TTC549 (cell line): ENCODE data around the gene KIFAP3.
"Not testable (repeated sequence)": the region's sequence is repeated elsewhere in the genome, so short reads cannot be mapped to it uniquely, and the experiment has no call there.

Experiments
- FAIRE-seq: peaks from 2 replicates; lab custom pipeline; 2012; peaks lifted over from hg19 to GRCh38; lab: Jason Lieb, UNC

The KIFAP3 gene

DNA sequence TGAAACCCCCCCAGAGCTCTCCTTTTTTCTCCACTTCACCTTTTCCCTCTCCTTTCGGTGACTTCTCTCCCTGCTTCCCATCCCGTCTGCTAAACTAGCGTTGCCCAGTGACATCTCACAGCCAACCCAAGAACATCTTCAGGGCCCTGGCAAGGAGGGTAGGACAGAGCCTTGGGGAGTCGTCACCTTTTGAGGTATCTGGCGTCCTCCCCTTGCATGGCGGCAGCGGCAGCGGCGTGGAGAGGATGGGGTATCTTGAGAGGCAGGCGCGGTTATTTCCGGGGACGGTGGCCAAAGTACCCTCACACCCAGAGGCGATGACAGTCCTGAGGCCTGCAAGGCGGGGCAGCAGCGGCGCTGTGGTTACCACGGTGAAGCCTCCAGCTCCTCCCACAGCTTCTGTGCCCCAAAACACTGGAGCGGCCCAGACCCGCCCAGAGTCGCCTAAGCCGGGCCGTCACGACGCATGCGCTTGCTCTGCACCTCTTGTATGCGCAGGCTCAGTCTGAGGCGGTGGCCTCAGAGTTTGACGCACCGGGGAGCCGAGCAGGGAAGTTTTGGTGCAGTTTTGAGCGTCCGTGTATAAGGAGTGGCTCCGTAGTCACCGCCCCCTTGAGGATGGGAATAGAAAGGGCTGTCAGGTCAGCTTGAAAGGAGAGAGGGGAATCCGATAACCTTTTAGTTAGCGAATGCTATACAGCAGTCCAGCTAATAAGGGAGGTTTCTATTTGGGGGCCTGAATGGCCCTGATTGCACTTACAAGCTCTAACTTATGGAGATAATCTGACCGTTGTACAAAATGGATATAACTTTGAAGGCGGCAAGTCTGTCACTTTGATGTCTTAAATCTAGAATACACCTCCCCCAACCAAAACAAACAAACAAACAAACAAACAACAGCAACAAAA lies at the start of gene KIFAP3:
KIFAP3 (minus strand) TSS at position 446 of the 908 bp plus-strand sequence; CDS start at position 218, 228 bp downstream.
- FAIRE-seq, result peak; percentile 98

DNA sequence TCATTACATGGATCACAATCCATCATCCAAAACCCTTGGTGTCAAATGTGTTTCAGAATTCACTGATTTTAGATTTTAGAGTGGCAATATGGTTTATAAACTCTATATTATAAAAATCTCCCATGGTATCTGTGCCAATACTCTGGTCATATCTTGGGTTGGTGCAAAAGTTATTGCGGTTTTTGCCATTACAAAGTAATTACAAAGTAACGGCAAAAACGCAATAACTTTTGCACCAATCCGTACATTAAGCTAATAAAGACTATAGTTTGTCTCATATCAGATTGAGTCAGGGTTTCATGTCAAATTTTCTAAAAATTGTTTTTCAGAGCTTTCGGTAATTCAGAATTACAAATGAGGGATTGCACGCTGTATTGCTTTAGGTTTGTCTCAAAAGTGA lies 47.9 kb upstream of the KIFAP3 start:
- no peak for FAIRE-seq

DNA sequence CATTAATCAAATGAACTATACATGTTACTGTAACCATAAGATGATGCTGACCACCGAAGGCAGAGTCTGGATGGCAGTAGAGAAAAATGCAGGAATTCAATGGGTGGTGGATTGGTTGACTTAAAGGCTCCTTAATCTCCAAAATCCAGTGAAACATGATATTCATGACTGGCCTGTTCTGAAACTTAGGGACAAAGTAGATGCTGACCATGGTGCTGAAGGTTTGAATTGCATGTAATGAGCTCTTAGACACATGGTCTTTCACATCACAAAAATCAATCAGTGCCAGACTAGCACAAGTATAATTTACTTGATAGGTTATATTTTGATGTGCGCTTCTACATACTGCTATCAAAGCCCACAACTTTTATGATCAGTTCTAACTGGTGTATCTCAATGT lies 40.4 kb upstream of the KIFAP3 start:
- FAIRE-seq, result no peak

DNA sequence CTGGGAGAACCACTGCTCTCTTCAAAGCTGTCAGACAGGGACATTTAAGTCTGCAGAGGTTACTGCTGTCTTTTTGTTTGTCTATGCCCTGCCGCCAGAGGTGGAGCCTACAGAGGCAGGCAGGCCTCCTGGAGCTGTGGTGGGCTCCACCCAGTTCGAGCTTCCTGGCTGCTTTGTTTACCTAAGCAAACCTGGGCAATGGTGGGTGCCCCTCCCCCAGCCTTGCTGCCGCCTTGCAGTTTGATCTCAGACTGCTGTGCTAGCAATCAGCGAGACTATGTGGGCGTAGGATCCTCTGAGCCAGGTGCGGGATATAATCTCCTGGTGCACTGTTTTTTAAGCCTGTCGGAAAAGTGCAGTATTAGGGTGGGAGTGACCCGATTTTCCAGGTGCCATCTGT lies 38.6 kb upstream of the KIFAP3 start:
- FAIRE-seq, result not testable (repeated sequence)

DNA sequence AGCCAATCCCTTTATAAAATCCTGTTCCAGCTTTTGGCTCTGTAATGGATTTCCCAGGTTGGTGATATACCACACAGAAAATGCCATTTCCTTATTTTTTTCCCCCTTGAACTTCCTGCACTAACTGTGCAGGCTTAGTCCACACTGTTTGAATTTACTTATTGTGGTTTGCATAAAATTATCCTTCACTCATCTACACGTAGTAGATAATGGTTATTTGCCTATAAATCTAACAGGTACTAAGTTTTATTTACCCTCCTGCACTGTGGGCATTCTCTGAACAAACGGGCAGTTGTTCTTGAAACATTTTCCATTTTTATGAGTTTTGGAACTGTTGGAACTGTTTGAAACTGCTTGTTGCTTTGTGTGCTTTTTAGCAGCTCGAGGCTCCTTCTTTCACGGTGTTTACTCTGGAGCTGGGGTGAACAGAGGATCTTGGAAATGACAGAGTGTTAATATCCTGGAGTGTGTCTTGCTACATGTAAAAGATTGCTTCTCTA lies 23.0 kb upstream of the KIFAP3 start:
- FAIRE-seq, result no peak

DNA sequence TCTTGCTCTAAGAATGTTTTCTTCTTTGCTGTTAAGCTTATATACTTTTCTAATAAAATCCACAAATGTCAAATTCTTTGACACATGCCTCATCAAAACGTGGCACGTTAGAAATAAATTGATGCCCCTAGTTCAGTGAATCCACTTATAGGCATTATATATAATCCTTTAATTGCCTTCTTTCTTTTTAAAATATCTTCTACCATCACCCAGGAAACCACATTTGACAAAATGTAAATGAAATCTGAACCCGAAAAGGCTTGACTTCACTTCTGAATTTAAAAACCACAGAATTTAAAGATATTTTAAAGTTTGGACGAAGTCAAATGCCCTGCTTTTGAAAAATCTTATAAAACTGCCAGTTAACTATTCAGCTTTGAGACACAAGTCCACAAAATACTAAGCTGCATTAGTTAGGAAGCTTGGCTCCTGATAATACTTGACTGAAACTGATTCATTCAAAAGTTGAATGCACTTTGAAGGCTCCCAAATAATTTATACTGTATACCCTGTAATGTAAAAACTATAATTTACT lies 22.4 kb upstream of the KIFAP3 start:
- no peak for FAIRE-seq

DNA sequence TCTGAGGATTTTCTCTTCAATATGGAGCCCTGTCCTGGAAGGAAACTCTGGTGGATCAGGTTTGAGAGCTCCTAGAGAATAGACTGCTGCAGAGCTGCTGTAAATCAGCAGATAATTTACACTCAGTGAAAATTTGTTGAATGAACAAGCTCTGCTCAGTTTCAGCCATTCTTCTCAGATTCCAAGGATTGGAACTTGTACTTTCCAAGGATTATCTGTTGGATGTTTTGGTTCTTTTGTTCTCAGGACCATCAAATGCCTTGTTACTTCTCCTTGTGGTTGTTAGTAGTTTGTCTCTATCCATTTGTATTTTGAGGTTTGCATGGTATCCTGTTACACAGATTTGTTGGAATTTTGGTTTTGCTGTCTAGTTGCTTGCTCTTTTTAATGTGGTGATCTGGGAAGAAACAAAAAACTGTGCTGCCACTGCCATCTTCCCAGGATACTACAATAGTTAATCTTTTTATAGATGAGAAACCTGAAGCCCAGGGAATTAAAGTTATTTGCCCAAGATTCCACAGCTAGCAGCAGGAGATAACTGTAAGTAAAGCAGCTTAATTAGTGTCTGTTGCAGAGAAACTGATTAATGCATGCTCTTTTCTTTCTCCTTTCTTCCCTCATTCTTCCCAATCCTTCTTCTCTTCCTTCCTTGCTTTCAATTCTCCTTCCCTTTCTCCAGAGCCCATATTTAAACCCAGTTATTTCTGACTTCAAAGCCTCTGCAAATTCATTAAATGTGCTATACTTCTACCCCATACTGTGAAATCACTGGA lies 21.7 kb upstream of the KIFAP3 start:
- FAIRE-seq, result no peak

DNA sequence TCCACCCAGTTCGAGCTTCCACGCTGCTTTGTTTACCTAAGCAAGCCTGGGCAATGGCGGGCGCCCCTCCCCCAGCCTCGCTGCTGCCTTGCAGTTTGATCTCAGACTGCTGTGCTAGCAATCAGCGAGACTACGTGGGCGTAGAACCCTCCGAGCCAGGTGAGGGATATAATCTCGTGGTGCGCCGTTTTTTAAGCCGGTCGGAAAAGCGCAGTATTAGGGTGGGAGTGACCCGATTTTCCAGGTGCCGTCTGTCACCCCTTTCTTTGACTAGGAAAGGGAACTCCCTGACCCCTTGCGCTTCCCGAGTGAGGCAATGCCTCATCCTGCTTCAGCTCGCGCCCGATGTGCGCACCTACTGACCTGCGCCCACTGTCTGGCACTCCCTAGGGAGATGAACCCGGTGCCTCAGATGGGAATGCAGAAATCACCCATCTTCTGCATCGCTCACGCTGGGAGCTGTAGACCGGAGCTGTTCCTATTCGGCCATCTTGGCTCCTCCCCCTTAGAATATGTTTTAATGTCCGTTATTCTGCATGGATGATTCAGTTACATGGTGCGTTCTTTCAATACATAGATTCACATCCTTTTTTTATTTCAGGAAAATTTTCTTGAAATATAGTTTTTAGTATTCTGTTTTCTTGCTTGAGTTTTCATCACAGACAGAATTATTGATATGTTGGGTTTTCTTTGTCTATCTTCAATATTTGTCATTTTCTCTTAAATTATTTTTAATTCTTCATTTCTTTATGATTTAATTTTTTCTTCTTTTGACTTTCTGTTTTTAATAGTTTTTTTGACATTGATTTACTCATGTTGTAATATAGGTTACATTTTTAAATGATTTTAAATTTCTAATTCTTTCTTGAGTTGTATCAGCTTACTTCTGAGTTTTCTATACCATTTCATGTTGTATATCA lies 20.5 kb upstream of the KIFAP3 start:
- FAIRE-seq, result peak; percentile 91

DNA sequence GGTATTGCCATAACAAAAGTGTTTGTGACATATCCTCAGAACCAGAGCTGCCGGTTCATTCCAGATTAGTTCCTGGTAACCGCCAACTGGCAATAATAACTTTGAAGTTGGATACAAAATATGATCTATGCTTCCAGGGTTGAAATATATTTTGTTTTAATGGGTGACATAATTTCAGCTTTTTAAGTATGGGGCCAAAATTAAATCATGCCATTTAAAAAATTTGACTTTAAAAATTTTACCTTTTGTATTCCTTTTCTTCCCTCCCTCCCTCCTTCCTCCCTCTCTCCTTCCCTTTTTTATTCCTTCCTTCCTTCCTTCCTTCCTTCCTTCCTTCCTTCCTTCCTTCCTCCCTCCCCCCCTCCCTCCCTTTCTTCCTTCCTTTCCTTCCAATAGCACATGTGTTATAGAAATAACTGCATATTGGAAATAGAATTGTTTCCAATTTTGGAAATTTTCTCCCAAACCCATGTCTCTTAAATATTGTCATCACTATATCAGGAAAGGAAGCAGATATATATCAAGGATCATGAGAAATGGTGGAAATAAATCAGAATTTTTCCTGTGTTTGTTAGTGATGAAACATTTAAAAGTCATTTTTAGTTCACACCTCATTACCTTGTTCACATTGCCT lies 12.0 kb upstream of the KIFAP3 start:
- FAIRE-seq, result no peak

DNA sequence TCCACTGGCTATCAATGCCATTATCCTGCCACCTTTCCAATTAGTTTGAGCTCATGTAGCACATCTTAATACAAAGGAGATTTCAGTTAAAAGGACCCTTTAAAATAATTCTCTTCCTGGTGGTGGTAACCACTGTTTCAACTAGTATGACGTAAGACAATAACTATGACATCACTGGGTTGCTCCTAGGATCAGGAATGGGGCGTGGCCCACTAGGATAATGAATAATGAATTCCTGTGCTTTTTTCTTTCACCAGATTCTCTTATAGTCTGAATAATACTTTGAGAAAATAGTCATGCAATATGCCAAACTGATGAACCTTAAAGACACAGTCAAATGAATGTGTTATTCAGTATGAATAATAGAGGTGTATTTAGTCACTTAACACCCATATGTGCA lies 10.6 kb upstream of the KIFAP3 start:
- no peak for FAIRE-seq

DNA sequence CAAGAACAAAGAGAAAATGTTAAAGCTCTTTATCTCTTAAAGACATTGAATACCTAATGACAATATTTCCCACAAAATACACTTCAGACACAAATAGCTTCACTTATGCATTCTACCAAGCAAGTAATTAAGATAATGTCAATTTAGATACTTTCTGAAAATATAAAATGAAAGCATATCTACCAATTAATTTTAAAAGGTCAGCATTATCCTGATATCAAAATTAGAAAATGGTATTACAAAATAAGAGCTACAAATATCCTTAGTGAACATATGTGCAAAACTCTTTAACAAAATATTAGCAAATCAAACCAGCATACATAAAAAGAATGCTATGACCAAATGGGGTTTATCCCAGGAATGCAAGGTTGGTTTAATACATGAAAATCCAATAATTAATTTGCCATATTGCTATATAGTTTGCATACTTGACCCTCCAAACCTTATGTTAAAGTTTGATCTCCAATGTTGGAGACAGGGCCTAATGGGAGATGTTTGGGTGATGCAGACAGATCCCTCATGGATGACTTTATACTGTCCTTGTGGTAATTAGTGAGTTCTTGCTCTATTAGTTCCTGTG lies 4.2 kb upstream of the KIFAP3 start:
- no peak for FAIRE-seq

DNA sequence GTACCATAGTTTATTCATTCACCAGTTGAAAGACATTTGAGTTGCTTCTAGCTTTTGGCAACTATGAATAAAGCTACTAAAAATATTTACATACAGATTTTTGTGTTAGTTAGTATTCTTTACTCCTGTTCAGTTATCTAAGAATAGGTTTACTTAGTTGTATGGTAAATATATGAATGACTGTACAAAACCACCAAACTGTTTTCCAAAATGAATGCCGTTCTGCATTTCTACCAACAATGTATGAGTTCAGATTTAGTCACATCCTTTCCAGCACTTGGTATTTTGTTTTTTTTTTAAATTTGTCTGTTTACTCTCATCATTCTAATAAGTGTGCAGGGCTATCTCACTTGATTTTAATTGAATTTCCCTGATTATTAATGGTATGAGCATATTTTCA lies 3.4 kb upstream of the KIFAP3 start:
- FAIRE-seq, result no peak

DNA sequence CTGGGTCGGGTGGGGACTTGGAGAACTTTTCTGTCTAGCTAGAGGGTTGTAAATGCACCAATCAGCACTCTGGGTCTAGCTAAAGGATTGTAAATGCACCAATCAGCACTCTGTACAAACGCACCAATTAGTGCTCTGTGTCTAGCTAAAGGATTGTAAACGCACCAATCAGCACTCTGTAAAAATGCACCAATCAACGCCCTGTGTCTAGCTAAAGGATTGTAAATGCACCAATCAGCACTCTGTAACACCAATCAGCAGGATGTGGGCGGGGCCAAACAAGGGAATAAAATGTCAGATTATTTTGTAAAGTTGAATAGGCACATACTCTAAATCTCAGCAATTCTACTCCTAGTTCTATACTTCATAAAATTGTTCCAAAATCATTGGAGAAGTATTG lies 2.5 kb upstream of the KIFAP3 start:
- FAIRE-seq, result not testable (repeated sequence)

DNA sequence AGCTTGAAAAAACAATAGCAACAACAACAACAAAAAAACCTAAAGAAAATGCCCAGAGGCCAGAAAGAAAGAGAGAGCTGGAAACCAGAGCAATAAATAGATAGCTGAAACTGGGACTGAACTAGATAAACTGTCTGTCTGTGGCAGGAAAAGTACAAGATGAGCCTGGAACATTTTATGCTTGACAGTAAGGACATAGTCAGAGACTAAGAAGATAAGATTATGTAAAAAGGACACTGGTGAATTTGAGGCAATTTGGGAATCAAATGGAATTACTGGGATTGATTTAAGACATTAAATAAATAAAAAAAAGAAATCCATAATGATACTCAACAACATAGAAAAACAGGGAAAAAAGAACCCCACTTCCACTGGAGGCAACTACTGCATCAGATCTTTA lies 1.7 kb upstream of the KIFAP3 start:
- FAIRE-seq, result no peak

DNA sequence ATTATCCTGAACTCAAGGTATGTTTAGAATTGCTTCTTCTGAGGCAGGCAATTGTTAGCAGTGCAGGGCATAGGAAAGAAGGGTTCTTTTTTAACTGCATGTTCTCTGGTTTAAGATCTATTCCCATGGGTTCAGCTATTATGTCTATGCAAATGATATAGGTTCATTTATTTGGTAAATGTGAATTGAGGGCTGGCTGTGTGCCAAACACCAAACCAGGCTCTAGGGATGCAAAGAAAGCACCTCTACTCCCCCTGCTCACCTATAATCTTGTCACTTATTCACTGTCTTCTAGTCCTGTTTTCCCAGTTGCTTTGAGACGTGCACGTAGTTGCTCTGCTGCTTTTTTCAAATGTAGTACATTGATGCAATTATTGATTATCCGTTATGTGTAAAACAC lies 691 bp upstream of the KIFAP3 start:
- no peak for FAIRE-seq

DNA sequence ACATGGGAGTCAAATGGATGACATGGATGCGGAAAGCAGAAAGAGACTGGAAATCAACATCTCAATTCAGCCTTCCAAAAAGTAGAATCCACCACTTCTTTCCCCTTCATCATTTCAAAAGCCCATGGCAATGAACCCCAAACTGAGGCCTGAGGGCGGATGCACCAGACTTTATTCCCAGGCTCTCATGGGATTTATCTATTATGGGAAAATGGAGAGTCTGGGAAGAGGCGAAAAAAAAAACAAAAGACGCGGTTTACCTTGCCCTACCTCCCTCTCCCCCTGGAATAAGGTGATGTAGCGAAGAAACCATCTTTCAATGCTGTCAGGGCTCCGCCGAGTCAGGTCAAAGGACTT lies 624 bp downstream of the KIFAP3 start:
- FAIRE-seq, result no peak

DNA sequence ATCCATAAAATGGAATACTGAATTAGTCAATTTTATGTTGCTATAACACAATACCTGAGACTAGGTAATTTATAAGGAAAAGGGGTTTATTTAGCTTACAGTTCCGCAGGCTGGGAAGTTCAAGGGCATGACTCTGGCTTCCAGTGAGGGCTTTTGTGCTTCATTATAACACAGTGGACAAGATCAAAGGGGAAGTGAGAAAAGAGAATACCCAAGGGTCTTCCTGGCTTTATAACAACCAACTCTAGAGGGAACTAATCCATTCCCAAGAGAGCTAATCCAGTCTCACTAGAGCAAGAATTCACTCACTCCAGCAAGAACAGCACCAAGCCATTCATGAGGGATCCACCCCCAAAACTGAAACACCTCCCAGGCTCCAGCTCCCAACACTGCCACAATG lies 3.1 kb downstream of the KIFAP3 start:
- FAIRE-seq, result no peak

DNA sequence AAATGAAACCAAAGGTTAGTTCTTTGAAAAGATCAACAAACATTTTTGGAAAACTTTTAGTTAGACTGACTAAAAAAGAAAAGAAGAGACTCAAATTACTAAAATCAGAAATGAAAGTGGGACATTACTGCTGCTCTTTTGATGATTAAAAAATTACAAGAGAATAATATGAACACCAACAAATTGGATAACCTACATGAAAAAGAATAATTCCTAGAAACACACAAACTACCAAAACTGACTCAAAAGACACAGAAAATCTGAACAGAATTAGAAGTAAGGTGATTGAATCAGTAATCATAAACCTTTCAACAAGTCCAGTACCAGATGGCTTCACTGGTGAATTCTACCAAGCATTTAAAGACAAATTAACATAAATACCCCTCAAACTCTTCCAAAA lies 5.6 kb downstream of the KIFAP3 start:
- peak; percentile 63 for FAIRE-seq

DNA sequence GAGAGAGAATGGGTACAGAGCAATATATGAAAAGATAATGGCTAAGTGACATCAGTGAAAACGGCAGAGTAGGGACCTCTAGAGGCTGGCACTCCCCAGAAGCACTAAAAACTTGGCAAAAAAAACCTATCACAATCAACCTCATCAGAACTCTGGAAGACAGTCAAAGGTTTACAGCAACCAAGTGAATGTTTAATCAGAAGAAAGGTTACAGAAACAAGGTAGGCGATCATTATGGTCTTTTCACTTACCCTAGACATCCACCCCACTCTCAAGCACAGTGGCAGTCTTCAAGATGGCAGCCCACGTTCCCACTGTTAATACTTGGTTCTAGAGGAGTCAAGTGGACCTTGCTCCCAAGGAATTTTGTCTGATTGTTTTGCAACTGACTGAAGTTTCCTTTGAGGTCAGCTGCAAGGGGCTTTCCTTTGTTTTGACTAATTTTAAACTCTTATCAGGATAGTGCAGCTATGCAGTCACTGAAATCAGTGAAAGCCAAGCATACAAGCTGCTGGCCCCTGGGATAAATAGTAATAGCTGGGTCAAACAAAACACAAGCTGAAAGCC lies 7.2 kb downstream of the KIFAP3 start:
- no peak for FAIRE-seq

DNA sequence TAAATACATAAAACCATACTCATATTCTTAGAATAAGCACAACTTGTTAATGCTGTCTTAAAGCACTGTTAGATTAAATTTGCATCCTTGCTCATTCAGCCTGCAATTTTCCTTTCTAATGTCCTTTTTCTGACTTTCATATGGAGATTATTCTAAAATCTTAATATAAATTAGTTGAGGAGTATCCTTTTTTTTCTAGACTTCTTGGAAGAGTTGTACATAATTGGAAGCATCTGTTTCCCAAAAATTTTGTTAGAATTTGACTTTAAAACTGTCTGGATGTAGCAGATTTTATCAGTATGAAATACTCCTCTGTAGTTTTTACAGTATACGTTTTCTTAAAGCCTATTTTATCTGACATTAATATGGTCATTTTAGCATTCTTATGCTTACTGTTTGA lies 9.7 kb downstream of the KIFAP3 start:
- peak; percentile 32 for FAIRE-seq
